ENCODE measurements around the gene KDM6A.

The KDM6A gene

GRCh38 chrX:44970709-44971108 is 97.7 kb downstream of the KDM6A start:
- DNase-seq (ENCODE audit: low read depth) = no peak
- TF ChIP-seq CTCF (IDR thresholded peaks at IDR 0.05; ENCODE audit: low read depth, low read length, missing control alignments) = no peak
- in situ Hi-C loops (cut with HindIII; ENCODE audit: low sequenced_read_pairs) = no loop called here
- no peak overlapping the region for H3K4me3 ChIP-seq (ENCODE audit: low read depth, low read length)

- no peak overlapping the region for H3K4me3 ChIP-seq (ENCODE audit: low read depth, low read length)
- no peak for TF ChIP-seq CTCF (IDR thresholded peaks at IDR 0.05; ENCODE audit: low read depth, low read length, missing control alignments)
- in situ Hi-C loops (cut with HindIII; ENCODE audit: low sequenced_read_pairs) = no loop called here
- DNase-seq (ENCODE audit: low read depth) = no peak
Observed at GRCh38 chrX:44971674-44972073, 98.7 kb downstream of the KDM6A start.

- no peak overlapping the region for H3K4me3 ChIP-seq (ENCODE audit: low read depth, low read length)
- TF ChIP-seq CTCF (IDR thresholded peaks at IDR 0.05; ENCODE audit: low read depth, low read length, missing control alignments) = no peak
- no peak for DNase-seq (ENCODE audit: low read depth)
- in situ Hi-C loops (cut with HindIII; ENCODE audit: low sequenced_read_pairs) = no loop called here
Observed at GRCh38 chrX:44972132-44972531, 99.1 kb downstream of the KDM6A start.

GRCh38 chrX:44973420-44973932 is 100.5 kb downstream of the KDM6A start:
- H3K4me3 ChIP-seq (ENCODE audit: low read depth, low read length) = no peak overlapping the region
- in situ Hi-C loops (cut with HindIII; ENCODE audit: low sequenced_read_pairs) = no loop called here
- no peak for DNase-seq (ENCODE audit: low read depth)
- TF ChIP-seq CTCF (IDR thresholded peaks at IDR 0.05; ENCODE audit: low read depth, low read length, missing control alignments) = no peak

- no peak overlapping the region for H3K4me3 ChIP-seq (ENCODE audit: low read depth, low read length)
- DNase-seq (ENCODE audit: low read depth) = no peak
- TF ChIP-seq CTCF (IDR thresholded peaks at IDR 0.05; ENCODE audit: low read depth, low read length, missing control alignments) = no peak
- in situ Hi-C loops (cut with HindIII; ENCODE audit: low sequenced_read_pairs) = no loop called here
Observed at GRCh38 chrX:44974451-44974850, 101.5 kb downstream of the KDM6A start.

GRCh38 chrX:44975666-44976263 is 102.8 kb downstream of the KDM6A start:
- H3K4me3 ChIP-seq (ENCODE audit: low read depth, low read length) = no peak overlapping the region

More at GRCh38 chrX:44975666-44976263, 102.8 kb downstream of the KDM6A start:
- no peak for TF ChIP-seq CTCF (IDR thresholded peaks at IDR 0.05; ENCODE audit: low read depth, low read length, missing control alignments)
- no peak for DNase-seq (ENCODE audit: low read depth)
- in situ Hi-C loops (cut with HindIII; ENCODE audit: low sequenced_read_pairs) = no loop called here

Measured in astrocyte of the cerebellum (primary cell).